Measurements from ENCODE around the gene SPACDR. TPM values are rescaled to one million over a fixed set of nuclear protein-coding genes. Genes with fewer than 3 reads are reported as not detected.
"Not testable (repeated sequence)": the region's sequence is repeated elsewhere in the genome, so short reads cannot be mapped to it uniquely, and the experiment has no call there.

Gene SPACDR
- total RNA-seq, 1 donor from 2014 or later, result not detected

DNA sequence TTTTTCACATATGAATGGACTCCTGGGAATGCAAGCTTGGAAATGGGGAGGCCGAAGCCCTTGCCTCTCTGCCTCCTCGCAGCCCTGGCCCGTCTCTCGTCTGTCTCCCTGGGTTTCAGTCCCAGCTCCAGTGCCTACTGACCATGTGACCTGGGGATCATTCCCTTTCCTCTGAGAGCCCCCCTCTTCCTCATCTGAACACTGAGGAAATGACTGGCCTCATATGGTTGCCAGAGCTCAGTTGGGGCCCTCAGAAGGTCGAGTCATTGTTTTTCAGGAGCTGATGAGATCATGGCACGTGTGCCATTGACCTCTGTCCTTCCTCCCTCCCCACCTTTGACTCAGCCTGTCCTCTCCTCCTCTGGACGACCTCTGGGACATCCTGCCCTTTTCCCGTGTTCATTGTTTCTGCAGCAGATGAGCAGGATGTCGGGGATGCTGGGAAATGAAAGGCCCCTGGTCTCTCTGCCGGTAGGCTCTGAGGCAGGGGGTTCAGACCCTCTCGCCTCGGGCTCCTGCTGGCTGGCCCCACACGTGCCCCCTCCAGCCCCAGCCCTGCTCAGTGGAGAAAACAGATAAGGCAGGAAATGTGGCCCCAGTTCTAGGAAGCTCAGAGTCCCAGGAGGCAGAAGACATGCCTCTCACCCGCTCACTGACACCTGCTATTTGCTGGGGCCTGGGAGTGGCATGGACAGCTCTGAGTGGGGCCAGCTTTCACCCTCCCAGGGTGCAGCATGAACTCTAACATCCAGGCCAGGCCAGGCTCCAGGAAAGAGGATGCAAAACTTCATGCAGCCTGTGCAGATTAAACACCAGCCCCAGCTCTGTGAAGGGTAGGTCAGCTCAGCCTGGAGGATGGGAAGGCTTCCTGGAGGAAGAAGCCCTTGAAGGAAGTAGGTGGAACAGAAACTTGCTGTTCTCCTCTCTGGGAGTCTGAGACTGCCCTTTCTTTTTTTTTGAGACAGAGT lies 19.5 kb downstream of the SPACDR start:
- peak overlapping the region; percentile 85 for H3K27ac Mint-ChIP-seq
- peaks cover 2% of the 10 kb centered on the region for H3K36me3 Mint-ChIP-seq
- TF ChIP-seq EZH2phosphoT487 (IDR thresholded peaks at IDR 0.05), result no peak
- no peak for TF ChIP-seq CTCF (IDR thresholded peaks at IDR 0.05)
- no peak for TF ChIP-seq EZH2 (IDR thresholded peaks at IDR 0.05)
- Histone ChIP-seq H3K27ac (no peak overlapping the region), H3K36me3 (no peaks in the 10 kb centered on the region), H3F3A (ENCODE audit: low read depth) (no peaks in the 10 kb centered on the region), H4K20me1 (ENCODE audit: low read depth) (no peaks in the 10 kb centered on the region), H3K4me2 (no peak overlapping the region), H3K4me1 (no peaks in the 10 kb centered on the region), H3K9me3 (ENCODE audit: low read depth) (no peaks in the 10 kb centered on the region), H3K79me2 (ENCODE audit: low read depth) (no peaks in the 10 kb centered on the region), H2AFZ (replicated peaks) (no peak overlapping the region), H3K9ac (no peak overlapping the region), H3K4me3 (no peak overlapping the region), H3K27me3 (no peaks in the 10 kb centered on the region)
- H3K4me1 Mint-ChIP-seq, result peaks cover 28% of the 10 kb centered on the region
- DNase-seq (ENCODE audit: low spot score), result no peak
- H3K9me3 Mint-ChIP-seq, result no peaks in the 10 kb centered on the region
- H3K4me3 Mint-ChIP-seq, result no peak overlapping the region
- H3K27me3 Mint-ChIP-seq (ENCODE audit: insufficient read depth, low read depth), result peaks cover 2% of the 10 kb centered on the region

- H3K27ac Mint-ChIP-seq, result peak overlapping the region; percentile 90
- H3K4me2 ChIP-seq, result no peak overlapping the region
- H3K4me1 ChIP-seq, result no peaks in the 10 kb centered on the region
- peaks cover 26% of the 10 kb centered on the region for H3K4me1 Mint-ChIP-seq
- H3K27ac ChIP-seq, result no peak overlapping the region
- H3K36me3 ChIP-seq, result no peaks in the 10 kb centered on the region
- TF ChIP-seq CTCF (IDR thresholded peaks at IDR 0.05) (no peak), EZH2phosphoT487 (IDR thresholded peaks at IDR 0.05) (no peak), EZH2 (IDR thresholded peaks at IDR 0.05) (no peak)
- no peak overlapping the region for H2AFZ ChIP-seq (replicated peaks)
- no peak for DNase-seq (ENCODE audit: low spot score)
- peak overlapping the region; percentile 13 for H3K4me3 Mint-ChIP-seq
- no peaks in the 10 kb centered on the region for H3K27me3 ChIP-seq
- H4K20me1 ChIP-seq (ENCODE audit: low read depth), result no peaks in the 10 kb centered on the region
- H3K27me3 Mint-ChIP-seq (ENCODE audit: insufficient read depth, low read depth), result peaks cover 2% of the 10 kb centered on the region
- H3K36me3 Mint-ChIP-seq, result peaks cover 2% of the 10 kb centered on the region
- no peaks in the 10 kb centered on the region for H3K9me3 ChIP-seq (ENCODE audit: low read depth)
- no peaks in the 10 kb centered on the region for H3K9me3 Mint-ChIP-seq
- H3K4me3 ChIP-seq, result no peak overlapping the region
- no peaks in the 10 kb centered on the region for H3K79me2 ChIP-seq (ENCODE audit: low read depth)
- H3K9ac ChIP-seq, result no peak overlapping the region
- H3F3A ChIP-seq (ENCODE audit: low read depth), result peaks cover under 1% of the 10 kb centered on the region
These were observed 20.8 kb downstream of the SPACDR start for GRCh38 chr7:100443096-100443840.

- Mint-ChIP-seq H3K27ac (peak overlapping the region; percentile 91), H3K9me3 (no peaks in the 10 kb centered on the region), H3K36me3 (peaks cover 2% of the 10 kb centered on the region), H3K27me3 (ENCODE audit: insufficient read depth, low read depth) (peaks cover 2% of the 10 kb centered on the region), H3K4me3 (no peak overlapping the region), H3K4me1 (peaks cover 26% of the 10 kb centered on the region)
- H3K4me1 ChIP-seq, result no peaks in the 10 kb centered on the region
- no peak overlapping the region for H3K4me2 ChIP-seq
- H3K9me3 ChIP-seq (ENCODE audit: low read depth), result no peaks in the 10 kb centered on the region
- DNase-seq (ENCODE audit: low spot score), result no peak
- H3F3A ChIP-seq (ENCODE audit: low read depth), result peaks cover 14% of the 10 kb centered on the region
- no peak overlapping the region for H3K9ac ChIP-seq
- TF ChIP-seq EZH2phosphoT487 (IDR thresholded peaks at IDR 0.05) (no peak), CTCF (IDR thresholded peaks at IDR 0.05) (no peak), EZH2 (IDR thresholded peaks at IDR 0.05) (no peak)
- H3K27me3 ChIP-seq, result no peaks in the 10 kb centered on the region
- no peaks in the 10 kb centered on the region for H4K20me1 ChIP-seq (ENCODE audit: low read depth)
- H3K79me2 ChIP-seq (ENCODE audit: low read depth), result no peaks in the 10 kb centered on the region
- H3K36me3 ChIP-seq, result no peaks in the 10 kb centered on the region
- H3K27ac ChIP-seq, result no peak overlapping the region
- no peak overlapping the region for H3K4me3 ChIP-seq
- no peak overlapping the region for H2AFZ ChIP-seq (replicated peaks)
These were observed 22.2 kb downstream of the SPACDR start for GRCh38 chr7:100441641-100442535.

- H3K27me3 Mint-ChIP-seq (ENCODE audit: insufficient read depth, low read depth); H3K27ac ChIP-seq; H3K9ac ChIP-seq; H3K9me3 ChIP-seq (ENCODE audit: low read depth); H3K4me2 ChIP-seq; H2AFZ ChIP-seq (replicated peaks); H3K36me3 Mint-ChIP-seq; H3K9me3 Mint-ChIP-seq; H3K4me3 ChIP-seq; H3K27ac Mint-ChIP-seq; H3K27me3 ChIP-seq; H3K4me3 Mint-ChIP-seq; DNase-seq (ENCODE audit: low spot score); H3K36me3 ChIP-seq: not testable (repeated sequence)
- H3F3A ChIP-seq (ENCODE audit: low read depth), result peaks cover 30% of the 10 kb centered on the region
- H3K4me1 ChIP-seq, result peaks cover 11% of the 10 kb centered on the region
- peaks cover 16% of the 10 kb centered on the region for H4K20me1 ChIP-seq (ENCODE audit: low read depth)
- H3K4me1 Mint-ChIP-seq, result peaks cover 23% of the 10 kb centered on the region
- H3K79me2 ChIP-seq (ENCODE audit: low read depth), result peaks cover 16% of the 10 kb centered on the region
These were observed 24.8 kb downstream of the SPACDR start for GRCh38 chr7:100439244-100439643.

DNA sequence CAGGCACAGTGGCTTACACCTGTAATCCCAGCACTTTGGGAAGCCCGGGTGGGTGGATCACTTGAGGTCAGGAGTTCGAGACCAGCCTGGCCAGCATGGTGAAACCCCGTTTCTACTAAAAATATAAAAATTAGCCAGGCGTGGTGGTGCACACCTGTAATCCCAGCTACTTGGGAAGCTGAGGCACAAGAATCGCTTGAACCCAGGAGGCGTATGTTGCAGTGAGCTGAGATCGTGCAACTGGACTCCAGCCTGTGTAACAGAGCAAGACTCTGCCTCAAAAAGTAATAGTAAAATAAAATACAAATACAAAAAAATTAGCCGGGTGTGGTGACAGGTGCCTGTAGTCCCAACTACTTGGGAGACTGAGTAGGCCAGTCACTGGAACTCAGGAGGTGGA lies 25.3 kb downstream of the SPACDR start:
- H4K20me1 ChIP-seq (ENCODE audit: low read depth), result peaks cover 21% of the 10 kb centered on the region
- not testable (repeated sequence) for H3K27ac Mint-ChIP-seq; H3K4me3 Mint-ChIP-seq; H2AFZ ChIP-seq (replicated peaks); H3K27me3 ChIP-seq; DNase-seq (ENCODE audit: low spot score); H3K9me3 Mint-ChIP-seq; H3K9ac ChIP-seq; H3K36me3 ChIP-seq; H3K27me3 Mint-ChIP-seq (ENCODE audit: insufficient read depth, low read depth); H3K27ac ChIP-seq; H3K4me3 ChIP-seq; H3K4me2 ChIP-seq; H3K9me3 ChIP-seq (ENCODE audit: low read depth)
- peaks cover 23% of the 10 kb centered on the region for H3K4me1 Mint-ChIP-seq
- peaks cover 21% of the 10 kb centered on the region for H3K79me2 ChIP-seq (ENCODE audit: low read depth)
- peaks cover 13% of the 10 kb centered on the region for H3K36me3 Mint-ChIP-seq
- peaks cover 11% of the 10 kb centered on the region for H3K4me1 ChIP-seq
- H3F3A ChIP-seq (ENCODE audit: low read depth), result peaks cover 35% of the 10 kb centered on the region

All from neural progenitor cell (in vitro differentiated cells).